ENCODE data around the gene NKTR. TPM values are rescaled to one million over a fixed set of nuclear protein-coding genes. Genes with fewer than 3 reads are reported as not detected.

The NKTR gene
- total RNA-seq, 1 experiment from 2014 or later = 39.0 TPM

DNA sequence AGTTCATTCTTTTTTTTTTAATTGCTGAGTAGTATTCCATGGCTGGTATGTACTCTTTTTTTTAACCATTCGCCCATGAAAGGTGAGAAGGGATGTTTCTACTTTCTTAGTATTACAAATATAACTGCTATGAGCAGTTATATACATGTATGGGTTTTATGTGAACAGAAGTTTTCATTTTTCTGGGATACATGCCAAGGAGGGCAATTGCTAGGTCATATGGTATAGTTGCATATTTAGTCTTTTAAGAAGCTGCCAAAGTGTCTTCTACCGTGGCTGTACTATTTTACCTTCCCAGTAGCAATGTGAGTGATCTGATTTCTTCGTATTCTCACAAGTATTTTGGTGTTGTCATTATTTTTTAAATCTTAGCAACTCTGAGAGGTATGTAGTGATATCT, 73.7 kb downstream of the NKTR start:
- no peaks in the 10 kb centered on the region for H3K27me3 ChIP-seq (ENCODE audit: control insufficient read depth, insufficient read depth, low read length)
- ATAC-seq (no peak), DNase-seq (ENCODE audit: low read depth, low spot score) (no peak)
- no peaks in the 10 kb centered on the region for H3K9me3 ChIP-seq (ENCODE audit: control insufficient read depth, insufficient read depth, low read depth, low read length)
- BruUV-seq (replicated peaks) = no TSS peak
- TF ChIP-seq SIN3A (IDR thresholded peaks at IDR 0.05; ENCODE audit: borderline replicate concordance, insufficient read depth, low read depth, low read length) (no peak), POLR2AphosphoS5 (IDR thresholded peaks at IDR 0.05; ENCODE audit: low read depth, low read length) (no peak), TCF7L2 (IDR thresholded peaks at IDR 0.05; ENCODE audit: low read depth, low read length) (no peak)
- TF ChIP-seq, protein P1, sequence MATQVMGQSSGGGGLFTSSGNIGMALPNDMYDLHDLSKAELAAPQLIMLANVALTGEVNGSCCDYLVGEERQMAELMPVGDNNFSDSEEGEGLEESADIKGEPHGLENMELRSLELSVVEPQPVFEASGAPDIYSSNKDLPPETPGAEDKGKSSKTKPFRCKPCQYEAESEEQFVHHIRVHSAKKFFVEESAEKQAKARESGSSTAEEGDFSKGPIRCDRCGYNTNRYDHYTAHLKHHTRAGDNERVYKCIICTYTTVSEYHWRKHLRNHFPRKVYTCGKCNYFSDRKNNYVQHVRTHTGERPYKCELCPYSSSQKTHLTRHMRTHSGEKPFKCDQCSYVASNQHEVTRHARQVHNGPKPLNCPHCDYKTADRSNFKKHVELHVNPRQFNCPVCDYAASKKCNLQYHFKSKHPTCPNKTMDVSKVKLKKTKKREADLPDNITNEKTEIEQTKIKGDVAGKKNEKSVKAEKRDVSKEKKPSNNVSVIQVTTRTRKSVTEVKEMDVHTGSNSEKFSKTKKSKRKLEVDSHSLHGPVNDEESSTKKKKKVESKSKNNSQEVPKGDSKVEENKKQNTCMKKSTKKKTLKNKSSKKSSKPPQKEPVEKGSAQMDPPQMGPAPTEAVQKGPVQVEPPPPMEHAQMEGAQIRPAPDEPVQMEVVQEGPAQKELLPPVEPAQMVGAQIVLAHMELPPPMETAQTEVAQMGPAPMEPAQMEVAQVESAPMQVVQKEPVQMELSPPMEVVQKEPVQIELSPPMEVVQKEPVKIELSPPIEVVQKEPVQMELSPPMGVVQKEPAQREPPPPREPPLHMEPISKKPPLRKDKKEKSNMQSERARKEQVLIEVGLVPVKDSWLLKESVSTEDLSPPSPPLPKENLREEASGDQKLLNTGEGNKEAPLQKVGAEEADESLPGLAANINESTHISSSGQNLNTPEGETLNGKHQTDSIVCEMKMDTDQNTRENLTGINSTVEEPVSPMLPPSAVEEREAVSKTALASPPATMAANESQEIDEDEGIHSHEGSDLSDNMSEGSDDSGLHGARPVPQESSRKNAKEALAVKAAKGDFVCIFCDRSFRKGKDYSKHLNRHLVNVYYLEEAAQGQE (IDR thresholded peaks at IDR 0.05; ENCODE audit: insufficient read depth in 1 of 2, low read depth in 2 of 2, low read length in 1 of 2) = no peak
- TF ChIP-seq, protein P2, sequence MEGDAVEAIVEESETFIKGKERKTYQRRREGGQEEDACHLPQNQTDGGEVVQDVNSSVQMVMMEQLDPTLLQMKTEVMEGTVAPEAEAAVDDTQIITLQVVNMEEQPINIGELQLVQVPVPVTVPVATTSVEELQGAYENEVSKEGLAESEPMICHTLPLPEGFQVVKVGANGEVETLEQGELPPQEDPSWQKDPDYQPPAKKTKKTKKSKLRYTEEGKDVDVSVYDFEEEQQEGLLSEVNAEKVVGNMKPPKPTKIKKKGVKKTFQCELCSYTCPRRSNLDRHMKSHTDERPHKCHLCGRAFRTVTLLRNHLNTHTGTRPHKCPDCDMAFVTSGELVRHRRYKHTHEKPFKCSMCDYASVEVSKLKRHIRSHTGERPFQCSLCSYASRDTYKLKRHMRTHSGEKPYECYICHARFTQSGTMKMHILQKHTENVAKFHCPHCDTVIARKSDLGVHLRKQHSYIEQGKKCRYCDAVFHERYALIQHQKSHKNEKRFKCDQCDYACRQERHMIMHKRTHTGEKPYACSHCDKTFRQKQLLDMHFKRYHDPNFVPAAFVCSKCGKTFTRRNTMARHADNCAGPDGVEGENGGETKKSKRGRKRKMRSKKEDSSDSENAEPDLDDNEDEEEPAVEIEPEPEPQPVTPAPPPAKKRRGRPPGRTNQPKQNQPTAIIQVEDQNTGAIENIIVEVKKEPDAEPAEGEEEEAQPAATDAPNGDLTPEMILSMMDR (IDR thresholded peaks at IDR 0.05) = no peak
- no peak overlapping the region for H3K4me3 ChIP-seq (ENCODE audit: low read depth in 2 of 2, low read length in 2 of 2)
- no peaks in the 10 kb centered on the region for H3K36me3 ChIP-seq (ENCODE audit: control insufficient read depth, insufficient read depth, low read length)
- ChIA-PET CTCF (no interaction called here), POLR2A (no interaction called here)
- no peak overlapping the region for H3K27ac ChIP-seq (ENCODE audit: low read length)
- intact Hi-C loops (cut with micrococcal nuclease; ENCODE audit: unreplicated experiment) = no loop called here
- no peaks in the 10 kb centered on the region for H3K4me1 ChIP-seq (ENCODE audit: control insufficient read depth, insufficient read depth, low read length)
- in situ Hi-C loops (cut with HindIII; ENCODE audit: low pct_unique_long_range_greater_than_20kb, low sequenced_read_pairs) = no loop called here

DNA sequence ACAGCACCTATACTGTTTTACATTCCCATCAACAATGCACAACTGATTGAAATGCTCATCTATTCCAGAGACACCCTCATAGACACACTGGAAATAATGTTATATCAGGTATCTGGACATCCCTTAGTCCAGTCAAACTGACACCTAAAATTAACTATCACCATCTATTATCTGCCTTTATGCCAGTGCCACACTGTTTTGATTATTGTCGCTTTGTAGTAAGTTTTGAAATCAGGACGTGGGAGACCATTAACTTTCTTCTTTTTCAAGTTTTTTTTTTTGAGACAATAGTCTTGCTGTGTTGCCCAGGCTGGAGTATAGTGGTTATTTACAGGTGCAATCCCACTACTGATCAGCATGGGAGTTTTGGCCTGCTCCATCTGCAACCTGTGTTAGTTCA, 75.4 kb downstream of the NKTR start:
- ChIA-PET POLR2A (no interaction called here), CTCF (no interaction called here)
- no TSS peak for BruUV-seq (replicated peaks)
- intact Hi-C loops (cut with micrococcal nuclease; ENCODE audit: unreplicated experiment) (no loop called here), in situ Hi-C loops (cut with HindIII; ENCODE audit: low pct_unique_long_range_greater_than_20kb, low sequenced_read_pairs) (no loop called here)
- Histone ChIP-seq H3K27ac (ENCODE audit: low read length) (no peak overlapping the region), H3K4me1 (ENCODE audit: control insufficient read depth, insufficient read depth, low read length) (no peaks in the 10 kb centered on the region), H3K27me3 (ENCODE audit: control insufficient read depth, insufficient read depth, low read length) (no peaks in the 10 kb centered on the region), H3K4me3 (ENCODE audit: low read depth in 2 of 2, low read length in 2 of 2) (no peak overlapping the region), H3K9me3 (ENCODE audit: control insufficient read depth, insufficient read depth, low read depth, low read length) (no peaks in the 10 kb centered on the region), H3K36me3 (ENCODE audit: control insufficient read depth, insufficient read depth, low read length) (no peaks in the 10 kb centered on the region)
- TF ChIP-seq, protein P1 (IDR thresholded peaks at IDR 0.05; ENCODE audit: insufficient read depth in 1 of 2, low read depth in 2 of 2, low read length in 1 of 2) = no peak
- TF ChIP-seq, protein P2 (IDR thresholded peaks at IDR 0.05) = no peak
- no peak for TF ChIP-seq POLR2AphosphoS5 (IDR thresholded peaks at IDR 0.05; ENCODE audit: low read depth, low read length)
- TF ChIP-seq TCF7L2 (IDR thresholded peaks at IDR 0.05; ENCODE audit: low read depth, low read length) = no peak
- no peak for TF ChIP-seq SIN3A (IDR thresholded peaks at IDR 0.05; ENCODE audit: borderline replicate concordance, insufficient read depth, low read depth, low read length)
- DNase-seq (ENCODE audit: low read depth, low spot score) (no peak), ATAC-seq (no peak)

Measured in Panc1 (cell line).